GM21786 (cell line): ENCODE measurements around the gene CNDP1.
A peak's percentile ranks its signal among the peaks of the same experiment; 100 is the strongest.

Source experiments
- ATAC-seq: cut with Tn5 transposase; IDR thresholded peaks from one replicate; pipeline ENCODE4 v1.9.1; 2021; ENCODE audit not compliant: unreplicated experiment

CNDP1 gene

DNA sequence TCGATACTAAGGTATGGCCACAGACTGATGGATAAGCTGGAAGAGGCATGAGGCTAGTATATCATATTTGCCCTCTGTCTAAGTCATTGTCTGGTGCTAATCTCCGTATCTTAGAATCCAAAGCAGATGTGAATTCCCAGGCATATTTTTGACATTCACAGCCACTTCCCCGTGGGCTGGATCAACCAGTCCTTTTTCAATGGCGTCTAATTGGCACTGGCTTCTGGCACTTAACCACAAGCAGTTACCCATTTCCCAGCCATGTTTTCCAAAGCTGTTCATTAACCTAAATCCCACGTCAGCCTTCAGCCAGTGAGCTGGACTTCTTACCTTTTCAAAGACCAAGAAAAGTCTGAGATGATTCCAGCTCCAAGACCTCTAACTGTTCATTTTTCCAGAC, 42.7 kb downstream of the CNDP1 start:
- no peak for ATAC-seq

DNA sequence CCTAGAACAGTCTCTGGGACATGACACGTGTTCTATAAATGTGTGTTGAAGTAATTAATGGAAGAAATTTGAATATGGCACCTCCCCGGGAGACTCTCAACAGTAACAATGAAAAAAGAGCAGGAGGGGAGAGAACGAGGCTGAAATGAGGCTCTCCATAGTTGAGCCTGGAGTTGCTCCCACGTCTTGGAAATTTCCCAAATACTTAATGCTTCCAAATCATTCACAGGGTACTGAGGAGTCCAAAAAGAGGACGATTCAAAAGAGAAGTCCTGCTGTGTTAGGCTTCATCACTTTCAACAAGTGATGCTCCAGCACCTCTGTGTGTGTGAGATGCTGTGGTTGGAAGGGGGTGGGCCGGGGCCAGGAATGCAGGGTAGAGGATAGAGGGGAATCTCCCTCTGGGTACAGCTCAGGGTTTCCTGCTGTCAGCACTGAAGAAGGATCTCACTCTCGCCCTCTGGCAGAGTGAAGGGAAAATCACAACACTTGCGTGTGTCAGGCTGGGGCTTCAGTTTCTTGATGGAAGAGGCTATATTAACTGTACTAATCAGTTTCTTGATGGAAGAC, 45.3 kb downstream of the CNDP1 start:
- no peak for ATAC-seq

DNA sequence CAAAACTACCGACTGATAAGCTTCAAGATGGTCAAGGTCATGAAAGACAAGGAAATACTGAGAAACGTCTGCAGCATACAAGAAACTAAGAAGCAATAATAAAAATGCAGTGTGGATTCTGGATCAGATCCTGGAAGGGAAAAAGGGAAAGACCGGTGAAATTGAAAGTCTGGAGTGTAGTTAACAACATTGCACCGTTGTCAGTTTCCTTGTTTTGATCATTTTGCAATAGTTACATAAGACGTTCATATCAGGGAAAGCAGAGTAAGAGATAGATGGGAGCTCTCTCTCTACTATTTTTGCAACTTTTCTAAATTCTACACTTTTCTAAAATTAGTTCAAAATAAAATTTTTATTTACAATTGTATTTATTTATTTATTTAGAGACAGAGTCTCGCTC, 48.3 kb downstream of the CNDP1 start:
- ATAC-seq = no peak

DNA sequence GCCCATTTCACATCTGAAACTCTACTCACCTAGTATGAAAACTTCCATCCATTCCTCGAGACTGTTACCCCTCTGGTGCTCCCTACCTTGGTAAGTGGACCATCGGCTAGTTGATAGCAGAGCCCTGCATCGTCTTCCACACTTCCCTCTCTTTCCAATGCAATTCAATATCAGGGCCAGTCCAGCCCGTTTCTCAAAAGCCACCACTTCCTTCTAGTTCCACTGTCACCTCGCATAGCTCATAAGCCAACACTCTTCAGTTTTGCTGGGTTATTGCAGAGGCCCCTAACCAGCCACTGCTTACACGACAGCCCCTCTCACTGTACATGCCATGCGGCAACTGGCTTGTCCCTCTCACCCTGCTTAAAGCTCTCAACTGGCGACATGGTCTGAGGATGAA, 53.1 kb downstream of the CNDP1 start:
- no peak for ATAC-seq

DNA sequence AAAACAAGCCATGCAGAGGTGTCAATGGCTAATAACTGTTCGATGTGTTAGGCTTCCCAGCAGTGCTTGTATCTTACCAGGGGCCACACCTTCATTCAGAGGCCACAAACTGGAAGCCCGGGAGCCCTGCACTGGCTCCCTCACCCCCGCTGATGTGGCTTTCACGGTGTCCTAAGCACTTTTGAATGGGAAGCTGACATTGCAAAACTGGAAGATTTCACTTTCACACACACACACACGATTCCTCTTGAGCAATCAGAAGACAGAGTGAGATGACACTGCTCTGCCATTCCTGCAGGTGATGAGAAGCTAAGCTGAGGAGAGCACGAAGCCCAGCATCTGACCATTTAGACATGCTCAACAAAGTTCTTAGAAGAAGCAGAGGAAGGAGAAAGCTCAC, 54.7 kb downstream of the CNDP1 start:
- ATAC-seq = no peak

DNA sequence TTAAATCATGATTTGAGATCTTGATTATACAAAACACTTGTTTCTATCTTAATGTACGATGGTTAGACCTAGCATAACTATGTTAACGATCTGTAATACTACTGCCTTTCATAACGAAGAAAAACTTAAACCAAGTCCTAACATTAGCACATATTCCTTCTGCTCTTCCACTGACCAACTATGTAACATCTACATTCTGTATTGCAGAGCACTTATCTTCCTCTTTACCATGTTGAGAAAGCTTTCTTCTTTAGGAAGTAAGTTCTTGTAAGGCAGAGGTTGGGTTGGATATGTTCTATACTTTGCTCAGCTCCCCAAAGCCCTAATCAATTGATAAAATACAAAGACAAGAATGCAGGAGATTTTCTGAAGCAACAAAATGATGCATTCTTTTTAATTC, 55.5 kb downstream of the CNDP1 start:
- no peak for ATAC-seq

DNA sequence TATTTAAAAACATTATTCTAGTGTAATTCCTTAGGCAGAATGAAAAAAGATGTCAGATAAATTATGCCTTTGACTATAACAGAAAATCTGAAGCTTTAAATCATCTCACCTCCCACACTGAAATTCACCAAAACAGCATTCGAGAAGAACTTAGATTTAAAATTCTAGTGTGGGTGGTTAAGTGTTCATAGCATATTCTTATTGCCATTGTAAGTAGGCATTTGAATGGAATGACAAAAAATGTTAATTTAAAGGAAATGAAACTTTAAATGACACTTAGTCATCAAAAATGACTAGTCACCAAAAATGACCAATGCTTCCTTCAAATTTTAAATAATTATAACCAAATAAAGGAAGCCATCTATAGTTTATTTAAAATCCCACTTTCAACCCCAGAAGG, 56.4 kb downstream of the CNDP1 start:
- no peak for ATAC-seq

DNA sequence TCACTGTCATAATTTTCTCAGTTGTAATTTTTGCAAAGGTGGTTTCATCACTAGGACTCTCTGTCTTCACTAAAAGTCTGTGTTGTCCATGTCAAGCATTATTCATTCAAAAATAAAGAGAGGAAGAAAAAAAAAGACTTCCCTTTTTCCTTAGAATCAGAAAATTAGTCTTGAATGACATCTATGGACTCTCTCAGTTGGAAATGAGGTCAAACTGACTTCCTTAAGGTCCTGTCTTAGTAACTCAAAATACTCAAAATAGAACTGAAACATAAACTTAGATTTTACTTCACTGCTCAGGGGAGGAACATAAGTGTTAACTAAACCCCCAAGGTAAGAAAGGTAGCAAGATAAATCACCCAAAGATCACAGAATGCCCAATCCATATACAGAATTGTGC, 61.1 kb downstream of the CNDP1 start:
- ATAC-seq = no peak

DNA sequence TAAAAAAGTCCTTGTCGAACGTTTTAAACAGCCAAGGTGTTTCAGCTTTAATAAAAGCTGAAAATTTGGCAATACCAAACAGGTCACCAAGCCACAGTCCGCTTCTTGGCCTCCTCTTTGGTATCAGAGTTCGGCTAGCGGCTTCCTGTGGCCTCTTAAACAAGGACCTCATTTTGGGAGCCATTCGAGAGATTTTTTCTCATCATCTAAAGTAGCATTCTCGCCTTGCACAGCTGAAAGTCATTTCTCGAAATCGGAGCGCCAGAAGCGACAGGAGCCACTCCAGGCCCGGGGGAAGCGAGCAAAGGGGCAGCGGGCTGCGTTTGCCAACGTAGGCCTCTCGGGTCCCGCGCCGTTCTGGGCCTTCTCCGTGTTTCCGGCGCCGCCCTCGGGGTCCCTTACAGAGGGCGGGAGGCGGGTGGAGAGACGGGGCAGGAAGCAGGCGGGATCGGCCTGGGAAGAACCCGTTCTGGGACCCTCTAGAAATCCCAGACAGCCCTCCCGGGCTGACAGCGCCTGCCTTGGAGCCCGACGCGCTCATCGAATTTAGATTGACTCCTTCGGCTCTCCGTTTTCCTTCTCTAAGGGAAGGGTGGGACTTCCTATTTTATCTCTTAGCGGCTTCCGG, 62.8 kb downstream of the CNDP1 start:
- ATAC-seq = peak; percentile 39

DNA sequence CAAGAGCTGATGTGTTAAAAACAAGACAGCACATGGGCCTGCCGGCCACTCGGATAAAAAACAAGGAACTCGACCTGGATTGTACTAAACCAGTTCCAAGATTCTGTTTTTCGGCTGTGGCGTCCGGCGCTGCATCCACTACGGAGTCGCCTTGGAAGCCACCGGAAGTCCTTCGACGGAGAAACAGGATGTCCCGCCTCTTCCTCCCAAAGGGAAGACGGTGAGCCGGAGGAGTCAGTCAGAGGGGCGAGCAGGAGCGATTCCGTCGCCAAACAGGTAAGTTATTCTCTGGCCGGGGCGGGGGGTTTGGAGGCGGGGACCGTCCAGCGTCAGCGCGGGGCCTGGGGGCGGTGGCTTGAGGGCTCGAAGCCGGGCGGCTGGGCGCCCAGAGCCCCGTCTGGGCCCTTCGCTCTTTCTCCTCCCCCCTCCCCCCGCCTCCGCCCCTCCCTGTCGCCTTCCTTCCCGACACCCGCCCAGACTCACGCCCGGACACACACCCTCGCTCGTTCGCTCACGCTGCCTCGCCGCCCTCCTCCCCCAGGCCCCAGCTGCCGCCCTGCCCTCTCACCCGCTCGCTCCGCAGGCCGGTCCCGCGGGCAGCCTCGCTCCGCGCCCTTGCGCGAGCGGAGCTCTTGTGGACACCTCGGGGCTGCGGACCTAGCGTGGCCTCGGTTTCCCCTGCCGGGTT, 63.5 kb downstream of the CNDP1 start, which contains the start of gene ZNF407:
TSS of gene ZNF407 (plus strand) at position 209 of the 688 bp plus-strand sequence. CDS start 33,150 bp downstream, outside the sequence.
- ATAC-seq = peak; percentile 70

DNA sequence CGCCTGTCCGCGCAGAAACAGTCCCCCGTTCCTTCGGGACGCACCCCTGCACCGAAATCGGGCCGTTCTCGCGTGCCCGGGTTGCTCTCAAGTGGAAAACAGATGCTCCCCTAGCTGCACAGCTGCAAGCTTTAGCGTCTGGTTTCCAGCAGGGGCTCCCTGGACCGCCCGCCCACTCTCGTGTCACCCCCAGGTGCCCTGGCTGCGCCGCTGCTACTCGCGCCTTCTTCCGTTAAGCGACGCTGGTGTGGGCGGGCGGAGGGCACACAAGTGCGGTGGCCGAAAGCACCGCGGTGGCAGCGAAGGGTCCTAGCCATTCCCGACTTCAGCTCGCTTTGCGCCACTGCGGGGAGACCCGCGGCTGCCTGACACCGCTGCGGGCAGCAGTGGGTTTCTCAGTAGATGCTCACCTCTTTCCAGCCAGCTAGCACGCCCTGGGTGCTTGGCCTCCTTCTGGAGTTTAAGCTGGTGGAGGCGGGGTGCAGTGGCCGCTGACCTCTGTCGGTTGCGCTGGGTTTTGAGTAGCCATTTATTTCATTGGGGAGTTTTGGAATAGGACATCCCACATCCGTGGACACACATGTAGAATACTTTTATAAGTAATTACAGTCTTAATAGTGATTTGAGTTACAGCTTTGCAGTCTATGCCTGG, 64.2 kb downstream of the CNDP1 start:
- ATAC-seq = peak; percentile 55

DNA sequence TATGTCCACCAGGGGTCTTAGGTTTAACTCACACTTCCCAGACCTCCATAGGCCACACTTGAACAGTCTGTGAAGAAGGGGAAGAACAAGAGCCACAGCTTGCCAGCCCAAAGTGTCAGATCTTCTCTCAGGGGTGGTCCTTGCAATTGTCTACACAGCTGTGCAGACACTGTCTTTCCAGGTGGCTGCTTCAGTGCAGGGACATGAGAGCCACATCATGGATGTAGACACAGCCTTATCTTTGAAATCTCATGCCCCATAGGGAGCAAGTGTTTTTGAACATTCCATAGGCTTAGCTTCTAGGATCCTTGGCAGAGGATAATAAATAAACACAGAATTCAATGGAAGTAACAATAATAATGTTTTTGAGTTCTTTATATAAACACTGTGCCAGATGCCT, 70.1 kb downstream of the CNDP1 start:
- ATAC-seq = no peak

DNA sequence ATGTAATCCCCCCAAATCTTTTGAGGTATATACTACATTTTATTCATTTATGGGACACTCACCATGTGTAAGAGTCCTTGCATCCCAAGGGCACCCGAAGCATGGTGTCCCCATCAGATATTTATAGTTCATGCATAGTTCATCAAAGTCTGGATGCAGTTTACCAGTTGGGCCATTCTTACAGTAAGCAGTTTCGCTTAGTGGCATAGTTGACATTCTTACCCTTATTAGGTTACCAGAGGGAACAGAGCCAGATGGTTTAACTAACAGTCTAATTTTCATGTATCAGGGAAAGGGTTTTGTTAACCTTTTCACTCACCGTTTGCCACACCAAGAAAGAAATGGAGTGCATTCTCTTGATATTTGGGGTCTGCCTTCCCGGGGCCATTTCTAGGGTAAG, 70.5 kb downstream of the CNDP1 start:
- no peak for ATAC-seq

DNA sequence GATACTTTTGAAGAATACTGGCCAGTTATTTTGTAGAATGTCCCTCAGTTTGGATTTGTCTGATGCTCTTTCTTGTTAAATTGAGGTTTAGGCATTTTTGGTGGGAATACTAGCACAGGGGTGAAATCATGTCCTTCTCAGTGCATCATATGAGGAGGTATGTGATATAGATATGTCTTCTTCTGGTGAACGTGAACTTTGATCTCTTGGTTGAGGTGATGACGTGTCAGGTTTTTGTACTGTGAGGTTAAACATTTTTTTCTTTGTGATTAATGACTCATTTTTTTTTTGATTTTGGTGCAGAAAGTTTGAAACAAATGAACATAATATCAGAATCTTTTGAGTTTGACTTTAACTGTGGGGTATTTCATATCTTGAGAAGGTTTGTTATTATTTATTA, 74.4 kb downstream of the CNDP1 start:
- ATAC-seq = no peak

DNA sequence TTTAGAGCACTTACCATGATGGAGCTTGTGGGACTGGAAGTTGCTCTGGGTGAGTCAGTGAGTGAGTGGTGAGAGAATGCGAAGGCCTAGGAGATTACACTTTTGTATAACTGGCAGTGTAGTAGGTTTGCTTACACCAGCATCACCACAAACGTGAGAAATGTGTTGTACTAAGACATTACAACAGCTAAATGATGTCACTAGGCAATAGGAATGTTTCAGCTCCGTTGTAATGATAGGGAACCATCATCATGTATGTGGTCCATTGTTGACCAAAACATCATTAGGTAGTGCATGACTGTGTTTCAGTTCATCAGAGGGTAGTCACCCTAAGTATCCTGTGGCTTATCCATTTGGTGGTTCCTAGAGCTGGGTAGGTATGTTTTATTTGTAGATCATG, 75.2 kb downstream of the CNDP1 start:
- no peak for ATAC-seq

DNA sequence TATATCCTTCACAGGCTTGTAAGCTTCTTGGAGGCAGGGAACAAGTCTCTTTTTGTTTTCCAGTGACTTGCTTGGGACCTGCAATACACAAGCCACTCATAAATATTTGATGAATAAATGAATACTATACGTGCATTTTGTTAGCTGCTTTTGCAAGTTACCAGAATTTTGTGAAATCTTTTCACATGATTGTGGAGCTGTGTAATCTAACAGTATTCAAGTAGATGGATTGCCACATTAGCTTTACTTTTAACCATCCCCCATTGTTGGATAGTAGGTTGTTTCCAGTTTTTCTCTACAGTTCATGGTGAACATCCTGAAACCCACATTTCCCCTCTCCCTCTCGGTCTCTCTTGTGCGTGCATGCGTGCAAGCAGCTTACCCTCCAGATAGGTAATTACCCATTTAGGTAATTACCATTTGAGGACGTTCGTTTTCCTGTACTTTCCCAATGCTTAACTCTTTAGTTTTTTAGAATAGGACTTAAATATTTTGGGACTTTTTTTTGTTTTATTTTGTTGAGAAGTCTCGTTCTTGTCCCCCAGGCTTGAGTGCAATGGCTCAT, 75.8 kb downstream of the CNDP1 start:
- no peak for ATAC-seq

DNA sequence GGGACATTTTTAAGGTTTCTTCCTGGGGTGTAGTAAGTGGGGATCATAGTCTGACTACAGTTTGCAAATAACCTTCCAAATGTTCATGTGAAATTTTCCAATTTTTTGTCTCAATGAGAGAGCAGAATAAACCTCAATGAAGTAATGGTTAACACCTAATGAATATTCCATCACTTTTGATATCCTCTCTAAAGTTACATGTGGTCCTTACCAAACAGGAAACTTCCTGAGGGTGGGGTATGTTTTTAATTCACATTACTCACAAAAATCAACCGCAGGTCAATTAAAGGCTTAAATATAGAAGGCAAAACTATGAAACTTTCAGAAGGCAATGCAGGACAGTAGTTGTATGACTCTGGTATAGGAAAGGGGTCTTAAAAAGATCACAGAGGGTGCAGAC, 76.6 kb downstream of the CNDP1 start:
- ATAC-seq = no peak

DNA sequence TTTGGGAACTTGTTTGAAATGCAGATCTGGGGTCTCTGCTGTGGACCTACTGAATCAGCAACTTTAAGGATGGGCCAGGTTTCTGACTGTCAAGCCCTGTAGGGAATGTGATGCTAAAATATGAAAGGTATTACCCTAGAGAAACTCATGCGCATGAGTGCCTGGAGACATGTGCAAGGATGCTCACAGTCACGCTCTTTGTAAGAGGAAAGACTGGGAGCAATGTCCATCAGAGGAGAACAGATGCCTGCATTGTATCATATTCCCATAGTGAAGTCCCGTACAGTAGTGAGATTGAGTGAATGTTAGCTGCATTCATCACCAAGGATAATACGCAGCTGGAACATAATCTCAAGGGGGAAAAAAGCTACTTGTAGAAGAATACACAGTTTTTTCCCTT, 77.5 kb downstream of the CNDP1 start:
- no peak for ATAC-seq

DNA sequence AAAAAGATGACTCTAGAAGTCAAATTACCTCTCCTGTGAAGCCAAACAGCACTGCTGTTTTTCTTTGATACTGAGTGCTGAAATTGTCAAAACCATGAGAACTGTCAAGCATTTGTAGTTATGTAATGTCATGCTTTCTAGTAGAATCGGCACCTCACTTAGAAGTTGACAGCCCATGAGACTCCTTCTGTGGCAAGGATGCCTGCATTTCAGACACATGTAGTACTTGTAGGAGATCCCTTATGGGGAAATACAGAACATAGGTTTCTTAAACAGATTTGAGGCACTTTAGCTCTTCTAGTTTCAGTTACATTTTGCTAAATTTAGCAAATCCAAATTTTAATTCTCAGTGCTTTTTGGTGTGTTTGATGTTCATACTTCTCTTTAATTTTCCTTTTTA, 79.1 kb downstream of the CNDP1 start:
- ATAC-seq = no peak

DNA sequence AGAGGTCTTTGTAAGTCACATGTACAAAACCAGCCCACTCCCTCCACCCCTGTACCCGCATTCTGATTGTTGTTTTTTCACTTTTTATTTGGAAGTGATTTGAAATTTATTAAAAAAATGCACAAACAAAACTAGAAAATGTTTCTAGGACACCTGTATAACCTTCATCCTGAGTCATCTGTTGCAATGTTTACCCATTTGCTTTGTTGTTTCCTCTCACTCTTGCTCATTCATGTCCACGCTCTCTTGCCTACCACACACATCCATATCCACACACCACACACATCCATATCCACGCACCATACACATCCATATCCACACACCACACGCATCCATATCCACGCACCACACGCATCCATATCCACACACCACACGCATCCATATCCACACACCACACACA, 82.2 kb downstream of the CNDP1 start:
- no peak for ATAC-seq

DNA sequence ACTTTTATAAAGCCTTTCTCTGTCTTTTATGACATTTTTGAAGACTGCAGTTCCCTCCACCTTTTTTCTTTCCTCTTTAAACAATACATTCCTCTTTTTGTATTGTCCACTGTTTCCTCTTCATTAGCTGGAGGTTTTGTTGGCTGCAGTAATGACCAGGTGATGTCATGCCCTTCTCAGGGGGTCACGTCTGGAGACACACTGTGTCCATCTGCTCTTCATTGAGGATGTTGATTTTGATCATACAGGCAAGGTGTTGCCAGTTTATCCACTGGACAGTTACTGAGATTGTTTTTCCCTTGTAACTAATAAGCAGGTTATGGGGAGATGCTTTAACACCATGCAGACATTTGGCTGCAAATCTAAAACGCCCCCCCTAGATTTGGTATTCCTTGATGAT, 83.2 kb downstream of the CNDP1 start:
- ATAC-seq = no peak

DNA sequence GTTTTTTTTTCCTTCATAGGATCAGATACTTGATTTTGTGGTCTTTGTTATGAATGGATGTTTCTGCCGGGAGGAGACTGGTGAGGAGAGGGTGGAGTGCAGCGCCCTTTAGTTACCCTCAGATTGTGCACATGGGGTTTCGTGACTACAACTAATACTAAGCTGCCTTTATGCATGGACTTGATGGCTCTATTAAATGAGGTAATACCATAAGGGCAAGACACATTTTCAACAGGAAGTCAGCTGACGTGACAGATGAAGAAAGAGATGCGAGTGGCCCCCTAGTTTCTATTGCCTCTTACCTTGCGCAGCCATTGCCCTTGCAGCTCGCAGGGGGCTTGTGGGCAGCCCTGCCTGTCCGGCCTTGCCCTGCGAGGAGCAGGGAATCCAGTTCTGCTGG, 87.8 kb downstream of the CNDP1 start:
- no peak for ATAC-seq
